H1 (cell line): ENCODE measurements around the gene DLG5.

ENCODE experiments used
- CHD7 ChIP-seq: fragments of 300-600 bp; sonication (generic); IDR thresholded peaks from 2 replicates; pipeline ENCODE4 v1.7.1; 2012; ENCODE audit warnings: low read length, moderate library complexity, mild to moderate bottlenecking, inconsistent platforms; ENCODE audit not compliant: insufficient replicate concordance
- EZH2 ChIP-seq: fragments of 200-600 bp; sonication (generic); IDR thresholded peaks from 2 replicates; pipeline ENCODE4 v1.7.1; 2012; ENCODE audit warnings: low read depth, mild to moderate bottlenecking, moderate library complexity, low read length, inconsistent platforms; ENCODE audit not compliant: severe bottlenecking
- POLR2A ChIP-seq, 2 experiments: IDR thresholded peaks; 1 replicate in 1 of 2; 2 replicates in 1 of 2; pipeline ENCODE4 v1.6.1; 2011; ENCODE audit warnings: low read depth in 2 of 2, low read length in 2 of 2, mild to moderate bottlenecking in 2 of 2; ENCODE audit errors: control extremely low read depth in 1 of 2
- POLR2AphosphoS5 ChIP-seq: IDR thresholded peaks from 2 replicates; pipeline ENCODE4 v1.6.1; 2011; ENCODE audit warnings: low read depth, low read length
- SAP30 ChIP-seq: fragments of 300-600 bp; sonication (generic); IDR thresholded peaks from 2 replicates; pipeline ENCODE4 v1.7.1; 2012; ENCODE audit warnings: low read length, moderate library complexity, mild to moderate bottlenecking, inconsistent platforms; ENCODE audit not compliant: insufficient read depth, insufficient replicate concordance
- SP1 ChIP-seq: IDR thresholded peaks from 2 replicates; pipeline ENCODE4 v1.6.1; 2011; ENCODE audit warnings: low read depth, low read length
- TF ChIP-seq, protein P1 (sequence below), 3 experiments: IDR thresholded peaks; 1 replicate in 2 of 3; 2 replicates in 1 of 3; pipeline versions ENCODE4 v1.5.1 to v1.6.1; 2011; ENCODE audit warnings: low read length in 3 of 3, mild to moderate bottlenecking in 3 of 3, inconsistent platforms in 2 of 3, low read depth in 1 of 3, moderate library complexity in 1 of 3; ENCODE audit not compliant: insufficient read depth in 1 of 3; ENCODE audit errors: control extremely low read depth in 1 of 3

GRCh38 chr10:77888356-77888703 lies 38.2 kb downstream of the DLG5 start:
- no peak for TF ChIP-seq CHD7
- no peak for TF ChIP-seq SP1
- TF ChIP-seq, protein P1, sequence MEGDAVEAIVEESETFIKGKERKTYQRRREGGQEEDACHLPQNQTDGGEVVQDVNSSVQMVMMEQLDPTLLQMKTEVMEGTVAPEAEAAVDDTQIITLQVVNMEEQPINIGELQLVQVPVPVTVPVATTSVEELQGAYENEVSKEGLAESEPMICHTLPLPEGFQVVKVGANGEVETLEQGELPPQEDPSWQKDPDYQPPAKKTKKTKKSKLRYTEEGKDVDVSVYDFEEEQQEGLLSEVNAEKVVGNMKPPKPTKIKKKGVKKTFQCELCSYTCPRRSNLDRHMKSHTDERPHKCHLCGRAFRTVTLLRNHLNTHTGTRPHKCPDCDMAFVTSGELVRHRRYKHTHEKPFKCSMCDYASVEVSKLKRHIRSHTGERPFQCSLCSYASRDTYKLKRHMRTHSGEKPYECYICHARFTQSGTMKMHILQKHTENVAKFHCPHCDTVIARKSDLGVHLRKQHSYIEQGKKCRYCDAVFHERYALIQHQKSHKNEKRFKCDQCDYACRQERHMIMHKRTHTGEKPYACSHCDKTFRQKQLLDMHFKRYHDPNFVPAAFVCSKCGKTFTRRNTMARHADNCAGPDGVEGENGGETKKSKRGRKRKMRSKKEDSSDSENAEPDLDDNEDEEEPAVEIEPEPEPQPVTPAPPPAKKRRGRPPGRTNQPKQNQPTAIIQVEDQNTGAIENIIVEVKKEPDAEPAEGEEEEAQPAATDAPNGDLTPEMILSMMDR (IDR thresholded peaks at IDR 0.05; ENCODE audit: control extremely low read depth in 1 of 3, insufficient read depth in 1 of 3, low read depth in 1 of 3, low read length in 3 of 3): no peak
- no peak for TF ChIP-seq EZH2
- TF ChIP-seq POLR2A (IDR thresholded peaks at IDR 0.05; ENCODE audit: control extremely low read depth in 1 of 2, low read depth in 2 of 2, low read length in 2 of 2): no peak
- TF ChIP-seq SAP30: no peak
- TF ChIP-seq POLR2AphosphoS5: no peak
